IMR-90 (cell line): Measurements from ENCODE around the gene ME3. TPM values are rescaled to one million over a fixed set of nuclear protein-coding genes. Genes with fewer than 3 reads are reported as not detected.

Source experiments
- ATAC-seq: fragments of 200-7000 bp; cut with Tn5 transposase; 2 replicates; pipeline ENCODE4 v1.9.1; 2020; ENCODE audit warnings: low read depth, mild to moderate bottlenecking, moderate library complexity
- BruUV-seq: library from RNA; stranded (reverse); fragments of 400-500 nt; replicated peaks from 2 replicates; lab custom pipeline; 2021; lab: Mats Ljungman, UMichigan
- CTCF ChIA-PET: fragments of 300-600 bp; formaldehyde crosslinking; extraction: SDS; loops from one replicate; lab custom pipeline; 2021; ENCODE audit warnings: antibody characterized with exemption; lab: Yijun Ruan, JAX
- POLR2A ChIA-PET: fragments of 300-600 bp; sonication (Branson Sonifier 250); formaldehyde crosslinking; loops from one replicate; lab custom pipeline; 2022; ENCODE audit warnings: antibody characterized with exemption; ENCODE audit not compliant: unreplicated experiment; lab: Charles Lee
- DNase-seq: peaks from one replicate; pipeline ENCODE4 v3.0.0; 2013
- H2AFZ ChIP-seq: replicated peaks from 2 replicates; pipeline ENCODE3; 2013; ENCODE audit warnings: low read length, mild to moderate bottlenecking; ENCODE audit not compliant: poor library complexity
- H2AK5ac ChIP-seq: 2 replicates; pipeline ENCODE4 v1.6.1; 2013; ENCODE audit warnings: low read depth, low read length, inconsistent platforms
- H2AK9ac ChIP-seq: replicated peaks from 2 replicates; pipeline ENCODE3; 2013; ENCODE audit warnings: mild to moderate bottlenecking, low read depth, low read length, moderate library complexity; ENCODE audit not compliant: poor library complexity
- H2BK120ac ChIP-seq: 2 replicates; pipeline ENCODE4 v1.6.1; 2013; ENCODE audit warnings: low read depth, low read length, inconsistent platforms
- H2BK15ac ChIP-seq: 3 replicates; pipeline ENCODE4 v1.6.1; 2013; ENCODE audit warnings: low read depth, low read length, inconsistent platforms
- H2BK20ac ChIP-seq: 2 replicates; pipeline ENCODE4 v1.6.1; 2013; ENCODE audit warnings: low read depth, mild to moderate bottlenecking, inconsistent platforms, low read length, moderate library complexity
- H2BK5ac ChIP-seq: 2 replicates; pipeline ENCODE4 v1.6.1; 2013; ENCODE audit warnings: mild to moderate bottlenecking, low read depth, low read length, inconsistent platforms; ENCODE audit not compliant: poor library complexity, severe bottlenecking
- H3K14ac ChIP-seq: replicated peaks from 2 replicates; pipeline ENCODE4 v1.6.1; 2013; ENCODE audit warnings: low read depth, low read length, inconsistent platforms
- H3K18ac ChIP-seq: 2 replicates; pipeline ENCODE4 v1.6.1; 2013; ENCODE audit warnings: low read depth, low read length, control low read depth
- H3K23ac ChIP-seq: 2 replicates; pipeline ENCODE4 v1.6.1; 2013; ENCODE audit warnings: low read depth, low read length, inconsistent platforms
- H3K27ac ChIP-seq: 2 replicates; pipeline ENCODE4 v1.5.1; 2013; ENCODE audit warnings: mild to moderate bottlenecking, control low read depth, low read length; ENCODE audit not compliant: insufficient read depth
- H3K27me3 ChIP-seq: 2 replicates; pipeline ENCODE4 v1.6.1; 2013; ENCODE audit warnings: low read length; ENCODE audit not compliant: control insufficient read depth, insufficient read depth
- H3K36me3 ChIP-seq: 2 replicates; pipeline ENCODE4 v1.6.1; 2013; ENCODE audit warnings: low read length, mixed read lengths; ENCODE audit not compliant: control insufficient read depth, insufficient read depth
- H3K4ac ChIP-seq: 2 replicates; pipeline ENCODE4 v1.6.1; 2013; ENCODE audit warnings: low read depth, low read length, inconsistent platforms
- H3K4me1 ChIP-seq: 2 replicates; pipeline ENCODE4 v1.6.1; 2013; ENCODE audit warnings: low read length, mixed read lengths; ENCODE audit not compliant: control insufficient read depth, insufficient read depth
- H3K4me2 ChIP-seq: 2 replicates; pipeline ENCODE4 v1.6.1; 2013; ENCODE audit warnings: low read depth, mild to moderate bottlenecking, control low read depth, low read length, moderate library complexity
- H3K4me3 ChIP-seq: 2 replicates; pipeline ENCODE4 v1.5.1; 2013; ENCODE audit warnings: low read depth, mild to moderate bottlenecking, control low read depth, low read length, moderate library complexity; ENCODE audit not compliant: insufficient read depth
- H3K56ac ChIP-seq: 2 replicates; pipeline ENCODE4 v1.6.1; 2013; ENCODE audit warnings: low read length, inconsistent platforms; ENCODE audit not compliant: insufficient read depth; ENCODE audit errors: extremely low read depth
- H3K79me1 ChIP-seq, 2 experiments: 2 replicates each; pipeline ENCODE4 v1.6.1; 2013; ENCODE audit warnings: low read length in 2 of 2, inconsistent platforms in 1 of 2, low read depth in 1 of 2
- H3K9ac ChIP-seq: 2 replicates; pipeline ENCODE4 v1.6.1; 2013; ENCODE audit warnings: low read depth, low read length, control low read depth
- H3K9me1 ChIP-seq: 2 replicates; pipeline ENCODE4 v1.6.1; 2013; ENCODE audit warnings: low read length, inconsistent platforms; ENCODE audit not compliant: insufficient read depth
- H3K9me3 ChIP-seq: 2 replicates; pipeline ENCODE4 v1.6.1; 2013; ENCODE audit warnings: low read length; ENCODE audit not compliant: control insufficient read depth, insufficient read depth
- H4K20me1 ChIP-seq: 2 replicates; pipeline ENCODE4 v1.6.1; 2013; ENCODE audit warnings: low read length, inconsistent platforms; ENCODE audit not compliant: insufficient read depth
- H4K5ac ChIP-seq: 2 replicates; pipeline ENCODE4 v1.6.1; 2013; ENCODE audit warnings: mild to moderate bottlenecking, low read depth, low read length, control low read depth
- H4K8ac ChIP-seq, 2 experiments: 2 replicates each; pipeline ENCODE4 v1.6.1; 2013; ENCODE audit warnings: low read depth in 2 of 2, low read length in 2 of 2, control low read depth in 1 of 2, inconsistent platforms in 1 of 2
- H4K91ac ChIP-seq: 2 replicates; pipeline ENCODE4 v1.6.1; 2013; ENCODE audit warnings: low read depth, low read length, inconsistent platforms; ENCODE audit not compliant: insufficient read depth
- BHLHE40 ChIP-seq: fragments of 150-350 bp; IDR thresholded peaks from 2 replicates; pipeline ENCODE4 v1.6.1; 2016; ENCODE audit warnings: mild to moderate bottlenecking, low read depth, low read length
- CEBPB ChIP-seq: IDR thresholded peaks from 2 replicates; pipeline ENCODE4 v1.6.1; 2012; ENCODE audit warnings: low read depth, low read length, improper control_type of control experiment
- CHD1 ChIP-seq: IDR thresholded peaks from 2 replicates; pipeline ENCODE4 v1.6.1; 2012; ENCODE audit warnings: low read depth, low read length, improper control_type of control experiment
- ELK1 ChIP-seq: fragments of 150-350 bp; IDR thresholded peaks from 2 replicates; pipeline ENCODE4 v1.6.1; 2016; ENCODE audit warnings: low read depth, mild to moderate bottlenecking, low read length, moderate library complexity, borderline replicate concordance
- FOS ChIP-seq: fragments of 150-350 bp; IDR thresholded peaks from 2 replicates; pipeline ENCODE4 v1.6.1; 2016; ENCODE audit warnings: low read depth, low read length
- MAFK ChIP-seq: IDR thresholded peaks from 2 replicates; pipeline ENCODE4 v1.6.1; 2012; ENCODE audit warnings: low read depth, low read length, improper control_type of control experiment
- MAZ ChIP-seq: IDR thresholded peaks from 2 replicates; pipeline ENCODE4 v1.6.1; 2012; ENCODE audit warnings: low read depth, mild to moderate bottlenecking, low read length, improper control_type of control experiment, moderate library complexity, borderline replicate concordance
- MXI1 ChIP-seq: IDR thresholded peaks from 2 replicates; pipeline ENCODE4 v1.6.1; 2012; ENCODE audit warnings: low read depth, mild to moderate bottlenecking, low read length, moderate library complexity, borderline replicate concordance
- NFE2L2 ChIP-seq: fragments of 150-350 bp; IDR thresholded peaks from 2 replicates; pipeline ENCODE4 v1.6.1; 2016; ENCODE audit warnings: low read depth, mild to moderate bottlenecking, low read length
- POLR2A ChIP-seq: IDR thresholded peaks from 2 replicates; pipeline ENCODE4 v1.6.1; 2012; ENCODE audit warnings: mild to moderate bottlenecking, low read depth, low read length
- RAD21 ChIP-seq: IDR thresholded peaks from 2 replicates; pipeline ENCODE4 v1.6.1; 2012; ENCODE audit warnings: low read length, improper control_type of control experiment
- RCOR1 ChIP-seq: IDR thresholded peaks from 2 replicates; pipeline ENCODE4 v1.6.1; 2012; ENCODE audit warnings: mild to moderate bottlenecking, low read length, improper control_type of control experiment; ENCODE audit not compliant: insufficient replicate concordance
- RFX5 ChIP-seq: IDR thresholded peaks from 2 replicates; pipeline ENCODE4 v1.8.0; 2012; ENCODE audit warnings: low read depth, mild to moderate bottlenecking, low read length, moderate library complexity
- SMC3 ChIP-seq: fragments of 150-350 bp; IDR thresholded peaks from 2 replicates; pipeline ENCODE4 v1.6.1; 2016; ENCODE audit warnings: low read depth, mild to moderate bottlenecking, antibody characterized with exemption, low read length, moderate library complexity
- WGBS, 2 experiments: methylation state at CpG; one replicate each; pipeline versions ENCODE4 v1.1.5 to v1.1.7; 2013; ENCODE audit warnings: missing lambda C conversion rate in 2 of 2; ENCODE audit not compliant: insufficient read length in 1 of 2; ENCODE audit errors: extremely low coverage in 2 of 2; 5-methylcytosine and 5-hydroxymethylcytosine counted together
- dilution Hi-C: fragments of 300-500 bp; cut with HindIII; formaldehyde crosslinking; loops from one replicate; pipeline ENCODE4 v1.14.3; 2018; ENCODE audit warnings: low sequenced_read_pairs; ENCODE audit not compliant: unreplicated experiment
- in situ Hi-C: fragments of 300-500 bp; cut with MboI; formaldehyde crosslinking; loops from 3 replicates; pipeline ENCODE4 v1.14.3; 2019; ENCODE audit warnings: low sequenced_read_pairs, inconsistent platforms, mixed read lengths
- intact Hi-C: fragments of 100-400 bp; cut with micrococcal nuclease; formaldehyde crosslinking; loops from 2 replicates; pipeline ENCODE4 v1.10.0; 2022
- polyA plus RNA-seq, 3 experiments: library from polyadenylated mRNA; depleted of rRNA; stranded (reverse); fragments of >200 nt; gene quantifications; 2 replicates each; pipeline ENCODE4 v1.2.3, GENCODE V29; 2012; ENCODE audit warnings: low replicate concordance in 1 of 3
- total RNA-seq: library from RNA; depleted of rRNA; stranded (reverse); fragments of >200 nt; gene quantifications from 2 replicates; pipeline ENCODE4 v1.2.3, GENCODE V29; 2012
- TF ChIP-seq, protein P1 (sequence below): conservative IDR thresholded peaks from 2 replicates; pipeline ENCODE4 v1.5.1; 2012; ENCODE audit warnings: mild to moderate bottlenecking, low read depth, low read length, improper control_type of control experiment
- TF ChIP-seq, protein P2 (sequence below): fragments of 150-350 bp; IDR thresholded peaks from 2 replicates; pipeline ENCODE4 v1.6.1; 2017; ENCODE audit warnings: mild to moderate bottlenecking, antibody characterized with exemption, low read length, low read depth

ME3 gene
- total and polyA plus RNA-seq, 2 of the 4 experiments (the other 2 are of a cell fraction): 7.8 to 9.0 TPM

DNA sequence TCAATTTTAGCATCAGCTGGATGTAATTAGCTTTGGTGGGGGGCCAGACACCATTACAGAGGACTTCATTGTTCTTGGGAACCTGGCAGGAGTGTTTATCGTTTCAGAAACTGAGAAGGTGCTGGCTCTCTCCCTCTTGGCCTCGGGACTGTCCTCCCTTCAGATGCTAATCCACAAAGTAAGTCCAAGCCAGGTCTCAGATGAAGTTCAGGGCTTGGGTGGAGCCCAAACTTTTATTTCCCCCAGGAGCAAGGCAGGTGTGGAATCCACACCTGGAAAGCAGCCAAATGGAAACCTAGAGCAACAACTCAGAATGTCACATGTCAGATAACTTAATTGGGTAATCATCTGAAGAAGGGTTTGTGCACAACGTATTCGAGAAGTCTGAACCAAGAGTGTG, 119.2 kb downstream of the ME3 start:
- intact Hi-C loops: no loop called here
- no peak overlapping the region for H3K18ac ChIP-seq
- H3K4me2 ChIP-seq: no peak overlapping the region
- H4K20me1 ChIP-seq: no peaks in the 10 kb centered on the region
- WGBS, 2 experiments: 100% methylated on average over 2 of the region's 4 CpGs; no CpG with 5 or more reads in 1 of the 2 experiments
- H3K4me3 ChIP-seq: no peak overlapping the region
- no peak overlapping the region for H3K14ac ChIP-seq
- H3K23ac ChIP-seq: no peak overlapping the region
- no peak overlapping the region for H3K56ac ChIP-seq
- TF ChIP-seq, protein P1, sequence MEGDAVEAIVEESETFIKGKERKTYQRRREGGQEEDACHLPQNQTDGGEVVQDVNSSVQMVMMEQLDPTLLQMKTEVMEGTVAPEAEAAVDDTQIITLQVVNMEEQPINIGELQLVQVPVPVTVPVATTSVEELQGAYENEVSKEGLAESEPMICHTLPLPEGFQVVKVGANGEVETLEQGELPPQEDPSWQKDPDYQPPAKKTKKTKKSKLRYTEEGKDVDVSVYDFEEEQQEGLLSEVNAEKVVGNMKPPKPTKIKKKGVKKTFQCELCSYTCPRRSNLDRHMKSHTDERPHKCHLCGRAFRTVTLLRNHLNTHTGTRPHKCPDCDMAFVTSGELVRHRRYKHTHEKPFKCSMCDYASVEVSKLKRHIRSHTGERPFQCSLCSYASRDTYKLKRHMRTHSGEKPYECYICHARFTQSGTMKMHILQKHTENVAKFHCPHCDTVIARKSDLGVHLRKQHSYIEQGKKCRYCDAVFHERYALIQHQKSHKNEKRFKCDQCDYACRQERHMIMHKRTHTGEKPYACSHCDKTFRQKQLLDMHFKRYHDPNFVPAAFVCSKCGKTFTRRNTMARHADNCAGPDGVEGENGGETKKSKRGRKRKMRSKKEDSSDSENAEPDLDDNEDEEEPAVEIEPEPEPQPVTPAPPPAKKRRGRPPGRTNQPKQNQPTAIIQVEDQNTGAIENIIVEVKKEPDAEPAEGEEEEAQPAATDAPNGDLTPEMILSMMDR: no peak
- TF ChIP-seq FOS (no peak), MAFK (no peak), CEBPB (no peak), POLR2A (no peak), RFX5 (no peak), RAD21 (no peak), ELK1 (no peak), MAZ (no peak), MXI1 (no peak), RCOR1 (no peak), SMC3 (no peak), BHLHE40 (no peak), NFE2L2 (no peak), CHD1 (no peak)
- TF ChIP-seq, protein P2, sequence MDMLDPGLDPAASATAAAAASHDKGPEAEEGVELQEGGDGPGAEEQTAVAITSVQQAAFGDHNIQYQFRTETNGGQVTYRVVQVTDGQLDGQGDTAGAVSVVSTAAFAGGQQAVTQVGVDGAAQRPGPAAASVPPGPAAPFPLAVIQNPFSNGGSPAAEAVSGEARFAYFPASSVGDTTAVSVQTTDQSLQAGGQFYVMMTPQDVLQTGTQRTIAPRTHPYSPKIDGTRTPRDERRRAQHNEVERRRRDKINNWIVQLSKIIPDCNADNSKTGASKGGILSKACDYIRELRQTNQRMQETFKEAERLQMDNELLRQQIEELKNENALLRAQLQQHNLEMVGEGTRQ: no peak
- BruUV-seq: no TSS peak
- H2BK5ac ChIP-seq: no peak overlapping the region
- ChIA-PET POLR2A (no interaction called here), CTCF (no interaction called here)
- no peaks in the 10 kb centered on the region for H3K36me3 ChIP-seq
- H3K27ac ChIP-seq: no peak overlapping the region
- H3K4ac ChIP-seq: no peak overlapping the region
- no peak overlapping the region for H2BK20ac ChIP-seq
- no peak for ATAC-seq
- no peak for DNase-seq
- no peaks in the 10 kb centered on the region; a peak in 1 of 4 replicates for H3K79me1 ChIP-seq
- no peak overlapping the region for H2AK5ac ChIP-seq
- peaks cover 20% of the 10 kb centered on the region for H3K9me1 ChIP-seq
- no peaks in the 10 kb centered on the region for H3K9me3 ChIP-seq
- H2AFZ ChIP-seq: no peak overlapping the region
- H4K91ac ChIP-seq: no peak overlapping the region
- H2AK9ac ChIP-seq: no peak overlapping the region
- dilution Hi-C loops: no loop called here
- in situ Hi-C loops: no loop called here
- H4K8ac ChIP-seq: no peak overlapping the region
- no peak overlapping the region for H2BK15ac ChIP-seq
- H2BK120ac ChIP-seq: no peak overlapping the region
- H4K5ac ChIP-seq: no peak overlapping the region
- H3K27me3 ChIP-seq: no peaks in the 10 kb centered on the region
- peaks cover 16% of the 10 kb centered on the region for H3K4me1 ChIP-seq
- no peak overlapping the region for H3K9ac ChIP-seq
